ENCODE data around the gene DKKL1. TPM values are rescaled to one million over a fixed set of nuclear protein-coding genes. Genes with fewer than 3 reads are reported as not detected.
"Not testable (repeated sequence)": the region's sequence is repeated elsewhere in the genome, so short reads cannot be mapped to it uniquely, and the experiment has no call there.

The DKKL1 gene
- total RNA-seq, 1 experiment from 2014 or later, result 0.95 TPM

GRCh38 chr19:49371184-49371583 lies 7.5 kb downstream of the DKKL1 start:
- H3K27me3 ChIP-seq (ENCODE audit: control insufficient read depth, insufficient read depth, low read length), result no peaks in the 10 kb centered on the region
- in situ Hi-C loops (cut with HindIII; ENCODE audit: low pct_unique_long_range_greater_than_20kb, low sequenced_read_pairs), result no loop called here
- ATAC-seq (no peak), DNase-seq (ENCODE audit: low read depth, low spot score) (no peak)
- CTCF ChIA-PET, result no interaction called here
- H3K27ac ChIP-seq (ENCODE audit: low read length), result no peak overlapping the region
- BruUV-seq (replicated peaks), result no TSS peak
- no peaks in the 10 kb centered on the region for H3K36me3 ChIP-seq (ENCODE audit: control insufficient read depth, insufficient read depth, low read length)
- intact Hi-C loops (cut with micrococcal nuclease; ENCODE audit: unreplicated experiment), result no loop called here
- no peak overlapping the region for H3K4me3 ChIP-seq (ENCODE audit: low read depth in 2 of 2, low read length in 2 of 2)
- POLR2A ChIA-PET, result no interaction called here
- TF ChIP-seq SIN3A (IDR thresholded peaks at IDR 0.05; ENCODE audit: borderline replicate concordance, insufficient read depth, low read depth, low read length), result no peak
- no peak for TF ChIP-seq POLR2AphosphoS5 (IDR thresholded peaks at IDR 0.05; ENCODE audit: low read depth, low read length)
- TF ChIP-seq TCF7L2 (IDR thresholded peaks at IDR 0.05; ENCODE audit: low read depth, low read length), result no peak
- TF ChIP-seq CTCF (IDR thresholded peaks at IDR 0.05), result no peak
- no peak for TF ChIP-seq REST (IDR thresholded peaks at IDR 0.05; ENCODE audit: insufficient read depth in 1 of 2, low read depth in 2 of 2, low read length in 1 of 2)
- no peaks in the 10 kb centered on the region for H3K4me1 ChIP-seq (ENCODE audit: control insufficient read depth, insufficient read depth, low read length)
- peaks cover 5% of the 10 kb centered on the region; the same call in 1 of the 2 replicates for H3K9me3 ChIP-seq (ENCODE audit: control insufficient read depth, insufficient read depth, low read depth, low read length)

- BruUV-seq (replicated peaks), result not testable (repeated sequence)
Measured at GRCh38 chr19:49373174-49373573, 9.5 kb downstream of the DKKL1 start.

GRCh38 chr19:49374665-49375434 lies 11.2 kb downstream of the DKKL1 start:
- DNase-seq (ENCODE audit: low read depth, low spot score) (no peak), ATAC-seq (no peak)
- TF ChIP-seq SIN3A (IDR thresholded peaks at IDR 0.05; ENCODE audit: borderline replicate concordance, insufficient read depth, low read depth, low read length), result no peak
- TF ChIP-seq CTCF (IDR thresholded peaks at IDR 0.05), result no peak
- no peak for TF ChIP-seq TCF7L2 (IDR thresholded peaks at IDR 0.05; ENCODE audit: low read depth, low read length)
- TF ChIP-seq POLR2AphosphoS5 (IDR thresholded peaks at IDR 0.05; ENCODE audit: low read depth, low read length), result no peak
- TF ChIP-seq REST (IDR thresholded peaks at IDR 0.05; ENCODE audit: insufficient read depth in 1 of 2, low read depth in 2 of 2, low read length in 1 of 2), result no peak
- in situ Hi-C loops (cut with HindIII; ENCODE audit: low pct_unique_long_range_greater_than_20kb, low sequenced_read_pairs) (no loop called here), intact Hi-C loops (cut with micrococcal nuclease; ENCODE audit: unreplicated experiment) (no loop called here)
- BruUV-seq (replicated peaks), result no TSS peak
- H3K4me1 ChIP-seq (ENCODE audit: control insufficient read depth, insufficient read depth, low read length), result no peaks in the 10 kb centered on the region
- ChIA-PET CTCF (interaction anchor here (0.6 kb wide), 1 partner anchor 69 kb away, joined by 10 read pairs; no protein-coding TSS in a partner anchor), POLR2A (no interaction called here)
- H3K27me3 ChIP-seq (ENCODE audit: control insufficient read depth, insufficient read depth, low read length), result no peaks in the 10 kb centered on the region
- no peaks in the 10 kb centered on the region for H3K9me3 ChIP-seq (ENCODE audit: control insufficient read depth, insufficient read depth, low read depth, low read length)
- H3K27ac ChIP-seq (ENCODE audit: low read length), result no peak overlapping the region
- no peaks in the 10 kb centered on the region for H3K36me3 ChIP-seq (ENCODE audit: control insufficient read depth, insufficient read depth, low read length)
- H3K4me3 ChIP-seq (ENCODE audit: low read depth in 2 of 2, low read length in 2 of 2), result no peak overlapping the region

More at GRCh38 chr19:49373174-49373573, 9.5 kb downstream of the DKKL1 start:
- H3K9me3 ChIP-seq (ENCODE audit: control insufficient read depth, insufficient read depth, low read depth, low read length); H3K4me1 ChIP-seq (ENCODE audit: control insufficient read depth, insufficient read depth, low read length); H3K27ac ChIP-seq (ENCODE audit: low read length); H3K4me3 ChIP-seq (ENCODE audit: low read depth in 2 of 2, low read length in 2 of 2); H3K36me3 ChIP-seq (ENCODE audit: control insufficient read depth, insufficient read depth, low read length); intact Hi-C loops (cut with micrococcal nuclease; ENCODE audit: unreplicated experiment); H3K27me3 ChIP-seq (ENCODE audit: control insufficient read depth, insufficient read depth, low read length); DNase-seq (ENCODE audit: low read depth, low spot score); in situ Hi-C loops (cut with HindIII; ENCODE audit: low pct_unique_long_range_greater_than_20kb, low sequenced_read_pairs); POLR2A ChIA-PET; ATAC-seq; CTCF ChIA-PET: not testable (repeated sequence)

All from Panc1 (cell line).